Embryonic facial prominence (tissue), 1 donor: ENCODE measurements around the gene SDK2.

Experiments used
- DNase-seq: peaks from one replicate; pipeline ENCODE4 v3.0.0-alpha.2; 2016; ENCODE audit errors: extremely low spot score

Gene SDK2

DNA sequence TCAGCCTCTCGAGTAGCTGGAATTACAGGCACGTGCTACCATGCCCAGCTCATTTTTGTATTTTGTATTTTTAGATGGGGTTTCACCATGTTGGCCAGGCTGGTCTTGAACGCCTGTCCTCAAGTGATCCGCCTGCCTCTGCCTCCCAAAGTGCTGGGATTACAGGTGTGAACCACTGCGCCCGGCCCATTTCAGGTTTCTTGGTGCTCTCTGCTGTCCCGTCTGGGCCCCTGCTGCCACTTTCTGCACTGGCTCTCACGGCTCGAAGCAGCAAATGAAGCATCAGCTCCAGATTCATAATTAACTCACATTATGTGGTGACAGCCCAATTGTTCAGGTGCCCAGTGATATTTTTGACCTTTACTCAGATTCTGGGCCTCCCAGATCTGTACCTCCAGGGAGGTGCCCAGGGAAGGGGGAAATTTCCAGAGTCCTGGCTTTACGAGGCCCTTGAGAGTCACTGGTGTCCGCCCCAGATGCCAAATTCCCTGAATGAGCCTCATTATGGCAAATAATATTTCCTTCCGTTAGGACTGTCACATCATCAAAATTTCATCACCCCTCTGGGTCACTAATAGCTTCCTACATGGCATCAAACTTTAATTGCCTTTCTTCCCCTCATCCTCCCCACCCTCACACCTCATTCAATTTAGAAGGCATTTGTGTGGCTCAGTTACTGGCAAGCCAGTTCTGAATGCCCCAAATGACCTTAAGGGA, 9.0 kb downstream of the SDK2 start:
- no peak for DNase-seq

DNA sequence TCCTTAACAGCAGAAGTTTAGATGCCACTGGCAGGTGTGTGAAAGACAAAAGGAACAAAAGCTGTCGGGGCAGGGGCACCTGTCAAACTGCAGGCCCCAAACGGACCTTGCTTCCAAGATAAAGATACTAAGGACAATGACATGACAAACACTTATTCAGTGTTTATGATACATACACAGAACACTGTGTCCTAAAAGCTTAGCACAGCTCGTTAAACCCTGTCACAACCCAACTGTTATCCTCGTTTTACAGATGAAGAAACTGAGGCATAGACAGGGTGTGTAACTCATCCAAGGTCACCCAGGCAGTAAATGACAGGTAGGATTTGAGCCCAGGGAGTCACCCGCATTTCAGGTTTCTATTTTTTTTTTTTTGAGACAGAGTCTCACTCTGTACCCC, 9.6 kb downstream of the SDK2 start:
- DNase-seq = no peak

DNA sequence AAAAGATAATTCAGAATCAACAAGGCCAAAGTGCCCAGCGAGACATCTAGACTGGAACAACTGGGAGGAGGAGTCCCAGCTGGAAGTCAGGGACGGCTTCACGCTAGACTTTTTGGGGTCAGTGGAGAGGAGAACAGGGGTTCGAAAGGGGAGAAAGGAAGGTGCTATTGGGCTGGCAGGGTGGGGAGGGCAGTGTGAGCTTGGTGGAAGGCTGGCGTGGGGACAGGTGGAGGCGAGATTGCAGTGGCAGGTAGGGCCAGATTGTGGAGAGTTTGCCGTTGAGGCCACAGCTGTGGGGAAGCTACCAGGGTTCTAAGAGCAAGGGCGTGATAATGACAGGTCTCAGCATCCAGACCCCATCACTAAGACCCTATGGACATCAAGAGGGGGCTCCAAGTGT, 10.5 kb downstream of the SDK2 start:
- no peak for DNase-seq

- DNase-seq = no peak
Measured at GRCh38 chr17:73632513-73632912, 11.7 kb downstream of the SDK2 start.

GRCh38 chr17:73630965-73631595, 13.2 kb downstream of the SDK2 start:
- DNase-seq = no peak

GRCh38 chr17:73630531-73630930, 13.7 kb downstream of the SDK2 start:
- DNase-seq = no peak

- DNase-seq = no peak
Measured at GRCh38 chr17:73628642-73629552, 15.3 kb downstream of the SDK2 start.

GRCh38 chr17:73625991-73626673, 18.1 kb downstream of the SDK2 start:
- no peak for DNase-seq

GRCh38 chr17:73625006-73625405, 19.2 kb downstream of the SDK2 start:
- DNase-seq = no peak

GRCh38 chr17:73624496-73624988, 19.7 kb downstream of the SDK2 start:
- no peak for DNase-seq

DNA sequence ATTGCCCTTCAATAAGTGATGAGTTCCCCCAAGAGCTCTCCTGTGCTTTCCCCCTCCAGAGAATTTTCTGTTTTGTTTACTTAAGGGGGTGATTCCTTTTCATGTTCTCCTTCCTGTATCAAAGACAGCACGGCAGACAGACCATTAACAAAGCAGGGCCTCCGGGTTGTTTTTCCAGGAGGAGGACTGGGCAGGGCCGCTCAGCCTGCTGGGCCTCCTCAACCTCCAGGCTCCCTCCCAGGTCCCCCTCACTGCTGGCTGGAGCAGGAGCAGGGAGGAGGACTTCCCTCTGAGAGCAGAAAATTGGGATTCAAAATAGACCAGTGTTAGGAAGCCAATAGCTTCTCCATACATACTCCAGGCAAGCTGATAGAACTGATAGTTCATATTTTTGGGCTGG, 20.4 kb downstream of the SDK2 start:
- no peak for DNase-seq

DNA sequence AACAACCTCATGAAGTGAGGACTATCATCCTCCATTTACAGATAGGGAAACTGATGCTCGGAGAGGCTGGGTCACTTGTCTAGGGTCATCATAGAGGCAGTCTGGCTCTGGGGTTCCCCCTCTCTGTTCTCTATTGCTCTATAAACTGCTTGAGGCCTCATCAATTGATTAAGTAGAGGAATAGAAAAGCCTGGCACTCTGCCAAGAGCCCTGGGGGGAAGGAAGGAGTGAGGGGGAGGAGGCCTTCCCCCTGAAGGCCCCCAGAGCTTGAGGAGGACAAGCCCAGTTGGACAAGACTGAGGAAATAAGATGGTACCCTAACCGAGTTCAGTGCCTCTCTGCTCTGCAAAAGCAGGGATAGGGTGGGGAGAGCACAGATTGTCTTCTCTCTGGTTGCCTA, 21.0 kb downstream of the SDK2 start:
- DNase-seq = no peak

- DNase-seq = no peak
Measured at GRCh38 chr17:73622381-73622780, 21.9 kb downstream of the SDK2 start.

- DNase-seq = no peak
Measured at GRCh38 chr17:73621685-73622084, 22.6 kb downstream of the SDK2 start.

DNA sequence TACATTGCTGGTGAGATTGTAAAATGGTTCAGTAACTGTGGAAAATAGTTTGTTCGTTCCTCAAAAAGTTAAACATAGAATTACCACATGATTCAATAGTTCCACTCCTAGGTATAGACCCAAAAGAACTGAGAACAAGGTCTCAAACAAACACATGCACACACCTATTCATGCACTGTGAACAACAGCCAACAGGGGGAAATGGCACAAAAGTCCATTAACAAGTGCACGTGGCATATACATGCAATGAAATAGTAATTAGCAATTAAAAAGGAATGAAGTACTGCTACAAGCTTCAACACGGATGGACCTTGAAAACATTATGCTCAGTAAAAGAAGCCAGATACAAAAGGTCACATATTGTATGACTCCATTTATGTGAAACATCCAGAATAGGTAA, 23.8 kb downstream of the SDK2 start:
- DNase-seq = no peak

DNA sequence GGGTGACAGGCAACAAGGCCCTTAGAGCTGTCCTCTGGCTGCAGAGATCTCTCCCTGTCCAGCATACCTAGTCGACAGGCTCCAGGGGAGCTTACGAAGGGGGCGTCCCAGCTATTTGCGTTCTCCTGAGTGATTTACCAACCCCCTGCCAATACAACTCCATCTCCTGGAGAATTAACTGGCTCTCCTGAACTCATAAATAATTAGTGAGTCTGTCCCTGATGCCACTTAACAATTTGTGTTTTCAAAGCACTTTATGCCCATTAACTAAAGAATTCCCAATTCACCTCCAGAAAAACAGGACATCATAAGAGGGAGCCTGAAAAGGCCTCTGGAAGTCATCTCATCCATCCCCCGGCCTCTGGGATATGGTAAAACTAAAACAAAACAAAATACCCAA, 26.7 kb downstream of the SDK2 start:
- no peak for DNase-seq

- DNase-seq = no peak
Measured at GRCh38 chr17:73616873-73617404, 27.3 kb downstream of the SDK2 start.

DNA sequence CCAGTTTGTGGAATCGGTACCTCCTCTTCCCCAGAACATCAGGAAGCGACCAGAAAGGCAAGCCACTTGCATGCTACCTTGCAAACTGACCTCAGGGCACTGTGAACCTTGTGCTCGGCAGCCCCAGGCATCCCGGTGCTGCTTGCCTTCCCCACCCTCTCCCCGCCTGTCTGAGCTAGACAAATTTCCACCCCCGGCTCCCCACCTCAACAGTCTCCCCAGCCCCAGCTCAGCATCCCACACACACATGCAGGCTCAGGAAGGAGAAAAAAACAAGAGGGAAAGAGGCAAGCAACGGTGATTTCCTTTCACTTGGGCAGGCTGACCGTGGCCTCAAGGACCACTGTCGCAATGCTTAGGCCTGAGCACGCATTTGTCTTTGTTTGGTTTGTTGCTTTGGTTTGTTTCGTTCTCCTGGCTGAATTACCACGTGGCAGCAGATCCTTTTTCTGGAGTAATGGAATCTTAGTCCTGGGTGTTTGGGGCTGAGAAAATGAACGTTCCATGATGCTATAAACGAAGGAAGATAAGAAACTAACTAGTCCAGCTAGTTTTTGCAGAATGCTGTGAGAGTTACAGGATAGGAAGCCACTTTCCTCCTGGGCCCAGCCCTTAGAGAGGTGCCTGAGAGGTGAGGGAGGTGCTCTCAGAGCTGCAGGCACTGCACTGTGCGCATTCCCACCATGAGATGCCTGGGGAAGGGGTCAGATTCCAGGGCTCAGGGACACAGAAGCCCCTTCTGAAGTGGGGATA, 27.9 kb downstream of the SDK2 start:
- DNase-seq = no peak

GRCh38 chr17:73614256-73614655, 30.0 kb downstream of the SDK2 start:
- no peak for DNase-seq

GRCh38 chr17:73613271-73614233, 30.7 kb downstream of the SDK2 start:
- DNase-seq = no peak
